PC-9 (cell line): ENCODE results near the gene PIAS1. TPM values are rescaled to one million over a fixed set of nuclear protein-coding genes. Genes with fewer than 3 reads are reported as not detected.

ENCODE experiments used
- BruUV-seq: library from RNA; stranded (reverse); fragments of 400-500 nt; replicated peaks from 2 replicates; lab custom pipeline; 2021; lab: Mats Ljungman, UMichigan
- CTCF ChIA-PET: fragments of 300-600 bp; sonication (Branson Sonifier 250); formaldehyde crosslinking; loops from one replicate; lab custom pipeline; 2022; ENCODE audit warnings: antibody characterized with exemption; lab: Charles Lee
- POLR2A ChIA-PET: fragments of 300-600 bp; sonication (Branson Sonifier 250); formaldehyde crosslinking; loops from one replicate; lab custom pipeline; 2022; ENCODE audit warnings: antibody characterized with exemption; ENCODE audit not compliant: unreplicated experiment; lab: Charles Lee
- DNase-seq, 2 experiments: peaks; one replicate each; pipeline versions ENCODE4 v3.0.0 to v3.0.0-alpha.2; 2015 to 2022; ENCODE audit warnings: mixed read lengths in 1 of 2
- H2AFZ ChIP-seq: fragments of 200-600 bp; sonication (generic); 2 replicates; pipeline ENCODE4 v1.8.1; 2017; ENCODE audit warnings: antibody characterized with exemption
- H3F3A ChIP-seq: fragments of 200-600 bp; sonication (generic); 2 replicates; pipeline ENCODE4 v1.8.1; 2017; ENCODE audit warnings: antibody characterized with exemption, mild to moderate bottlenecking, low read depth; ENCODE audit not compliant: insufficient read depth
- H3K27ac ChIP-seq: fragments of 200-600 bp; sonication (generic); 2 replicates; pipeline ENCODE4 v1.6.1; 2016; ENCODE audit warnings: mixed run types
- H3K27me3 ChIP-seq: fragments of 200-600 bp; sonication (generic); 2 replicates; pipeline ENCODE4 v1.6.1; 2016; ENCODE audit warnings: low read depth, mixed run types; ENCODE audit not compliant: insufficient read depth
- H3K36me3 ChIP-seq: fragments of 200-600 bp; sonication (generic); 2 replicates; pipeline ENCODE4 v1.6.1; 2016; ENCODE audit warnings: low read depth, mixed run types
- H3K4me1 ChIP-seq: fragments of 200-600 bp; sonication (generic); replicated peaks from 2 replicates; pipeline ENCODE4 v1.6.1; 2016; ENCODE audit warnings: mixed run types; ENCODE audit not compliant: insufficient read depth
- H3K4me2 ChIP-seq: fragments of 200-600 bp; sonication (generic); 2 replicates; pipeline ENCODE4 v1.6.1; 2017; ENCODE audit warnings: mixed run types
- H3K4me3 ChIP-seq: fragments of 200-600 bp; sonication (generic); 2 replicates; pipeline ENCODE4 v1.6.1; 2016; ENCODE audit warnings: mixed run types
- H3K79me2 ChIP-seq: fragments of 200-600 bp; sonication (generic); 2 replicates; pipeline ENCODE4 v1.6.1; 2017; ENCODE audit warnings: low read depth, mixed run types
- H3K9me2 ChIP-seq: fragments of 200-600 bp; sonication (generic); 2 replicates; pipeline ENCODE4 v1.8.1; 2017; ENCODE audit warnings: mild to moderate bottlenecking; ENCODE audit not compliant: insufficient read depth
- H3K9me3 ChIP-seq: fragments of 200-600 bp; sonication (generic); 2 replicates; pipeline ENCODE4 v1.8.1; 2016; ENCODE audit warnings: low read depth; ENCODE audit not compliant: insufficient read depth
- H4K20me1 ChIP-seq: fragments of 200-600 bp; sonication (generic); 2 replicates; pipeline ENCODE4 v1.8.1; 2017; ENCODE audit not compliant: insufficient read depth
- CTCF ChIP-seq: fragments of 200-600 bp; sonication (generic); conservative IDR thresholded peaks from 2 replicates; pipeline ENCODE4 v1.6.1; 2017; ENCODE audit warnings: mixed run types, antibody characterized with exemption, mild to moderate bottlenecking, moderate library complexity
- EZH2 ChIP-seq: fragments of 200-600 bp; sonication (generic); IDR thresholded peaks from 2 replicates; pipeline ENCODE4 v1.8.0; 2017; ENCODE audit warnings: antibody characterized with exemption, low read depth
- intact Hi-C: fragments of 100-400 bp; cut with micrococcal nuclease; formaldehyde crosslinking; loops from one replicate; pipeline ENCODE4 v1.10.0; 2022; ENCODE audit not compliant: unreplicated experiment
- total RNA-seq: library from RNA; stranded (reverse); gene quantifications from 2 replicates; pipeline ENCODE4 v1.2.3, GENCODE V29; 2021

The PIAS1 gene
- total RNA-seq, 1 experiment from 2014 or later, result 42.5 TPM

GRCh38 chr15:68190048-68190447 is 135.9 kb downstream of the PIAS1 start:
- no TSS peak for BruUV-seq
- intact Hi-C loops, result no loop called here

GRCh38 chr15:68191555-68191954 is 137.4 kb downstream of the PIAS1 start:
- Histone ChIP-seq H3K27ac (no peak overlapping the region), H3K4me2 (no peak overlapping the region), H3K27me3 (no peaks in the 10 kb centered on the region), H4K20me1 (no peaks in the 10 kb centered on the region), H2AFZ (no peak overlapping the region), H3K9me3 (no peaks in the 10 kb centered on the region), H3F3A (0 out of 2 replicates have a peak, but pooled peaks cover 4% of the 10 kb centered on the region), H3K4me1 (no peaks in the 10 kb centered on the region), H3K4me3 (no peak overlapping the region), H3K36me3 (0 out of 2 replicates have a peak, but pooled peaks cover 5% of the 10 kb centered on the region), H3K9me2 (no peaks in the 10 kb centered on the region), H3K79me2 (no peaks in the 10 kb centered on the region)
- CTCF ChIA-PET, result no interaction called here
- no TSS peak for BruUV-seq
- DNase-seq, result no peak
- no peak for TF ChIP-seq CTCF
- TF ChIP-seq EZH2, result no peak
- POLR2A ChIA-PET, result no interaction called here
- intact Hi-C loops, result no loop called here

More at GRCh38 chr15:68190048-68190447, 135.9 kb downstream of the PIAS1 start:
- Histone ChIP-seq H2AFZ (no peak overlapping the region), H3K79me2 (no peaks in the 10 kb centered on the region), H3K9me3 (no peaks in the 10 kb centered on the region), H3K36me3 (0 out of 2 replicates have a peak, but pooled peaks cover 5% of the 10 kb centered on the region), H3K27me3 (no peaks in the 10 kb centered on the region), H4K20me1 (no peaks in the 10 kb centered on the region), H3K4me3 (no peak overlapping the region), H3K4me2 (no peak overlapping the region), H3K4me1 (no peaks in the 10 kb centered on the region), H3K9me2 (no peaks in the 10 kb centered on the region), H3F3A (0 out of 2 replicates have a peak, but pooled peaks cover under 1% of the 10 kb centered on the region), H3K27ac (no peak overlapping the region)
- DNase-seq, result no peak
- POLR2A ChIA-PET, result no interaction called here
- CTCF ChIA-PET, result no interaction called here
- TF ChIP-seq EZH2 (no peak), CTCF (no peak)

- H3K79me2 ChIP-seq, result no peaks in the 10 kb centered on the region
- no TSS peak for BruUV-seq
- no peak for DNase-seq
- H3K36me3 ChIP-seq, result 0 out of 2 replicates have a peak, but pooled peaks cover 5% of the 10 kb centered on the region
- intact Hi-C loops, result no loop called here
- H3K4me1 ChIP-seq, result no peaks in the 10 kb centered on the region
- POLR2A ChIA-PET, result no interaction called here
- H3K4me2 ChIP-seq, result no peak overlapping the region
- no peak for TF ChIP-seq EZH2
- no peak for TF ChIP-seq CTCF
- H3K4me3 ChIP-seq, result no peak overlapping the region
- 0 out of 2 replicates have a peak, but pooled peaks cover 4% of the 10 kb centered on the region for H3F3A ChIP-seq
- H4K20me1 ChIP-seq, result no peaks in the 10 kb centered on the region
- H3K9me3 ChIP-seq, result no peaks in the 10 kb centered on the region
- no peaks in the 10 kb centered on the region for H3K27me3 ChIP-seq
- CTCF ChIA-PET, result no interaction called here
- no peak overlapping the region for H2AFZ ChIP-seq
- no peaks in the 10 kb centered on the region for H3K9me2 ChIP-seq
- no peak overlapping the region for H3K27ac ChIP-seq
Observed at GRCh38 chr15:68192117-68192516, 138.0 kb downstream of the PIAS1 start.
